Stimulated activated CD8-positive, alpha-beta memory T cell treated with anti-CD3 and anti-CD28 coated beads, Interleukin-15, amount 100 ng/mL, for 1 hour (primary cell): Measurements from ENCODE around the gene DTNA.
"Not testable (repeated sequence)": the region's sequence is repeated elsewhere in the genome, so short reads cannot be mapped to it uniquely, and the experiment has no call there.

Experiments used
- DNase-seq: peaks from one replicate; pipeline ENCODE4 v3.0.0-alpha.2; 2020; ENCODE audit warnings: low read depth

DTNA gene

GRCh38 chr18:34904994-34905393, 194.9 kb downstream of the DTNA start:
- no peak for DNase-seq

- DNase-seq, result not testable (repeated sequence)
These were observed 196.9 kb downstream of the DTNA start for GRCh38 chr18:34906985-34907384.

- DNase-seq, result no peak
These were observed 199.7 kb downstream of the DTNA start for GRCh38 chr18:34909637-34910364.

GRCh38 chr18:34911081-34911480, 201.0 kb downstream of the DTNA start:
- no peak for DNase-seq

GRCh38 chr18:34911661-34912384, 201.7 kb downstream of the DTNA start:
- no peak for DNase-seq

- DNase-seq, result no peak
These were observed 204.0 kb downstream of the DTNA start for GRCh38 chr18:34913837-34914661.

- DNase-seq, result no peak
These were observed 204.9 kb downstream of the DTNA start for GRCh38 chr18:34915046-34915445.

GRCh38 chr18:34916539-34916938, 206.4 kb downstream of the DTNA start:
- DNase-seq, result not testable (repeated sequence)

- no peak for DNase-seq
These were observed 208.8 kb downstream of the DTNA start for GRCh38 chr18:34918856-34919255.

GRCh38 chr18:34921226-34921625, 211.1 kb downstream of the DTNA start:
- DNase-seq, result no peak

- no peak for DNase-seq
These were observed 211.8 kb downstream of the DTNA start for GRCh38 chr18:34921811-34922385.

GRCh38 chr18:34922594-34922993, 212.5 kb downstream of the DTNA start:
- not testable (repeated sequence) for DNase-seq

- DNase-seq, result no peak
These were observed 213.8 kb downstream of the DTNA start for GRCh38 chr18:34923911-34924310.

GRCh38 chr18:34926683-34927082, 216.6 kb downstream of the DTNA start:
- no peak for DNase-seq

- DNase-seq, result no peak
These were observed 218.1 kb downstream of the DTNA start for GRCh38 chr18:34928088-34928753.

GRCh38 chr18:34928754-34929335, 218.7 kb downstream of the DTNA start:
- DNase-seq, result no peak

- no peak for DNase-seq
These were observed 219.3 kb downstream of the DTNA start for GRCh38 chr18:34929336-34929780.

GRCh38 chr18:34932363-34932762, 222.3 kb downstream of the DTNA start:
- no peak for DNase-seq

GRCh38 chr18:34932792-34933466, 222.8 kb downstream of the DTNA start:
- DNase-seq, result no peak

- DNase-seq, result no peak
These were observed 224.0 kb downstream of the DTNA start for GRCh38 chr18:34933909-34934661.
